Measurements from ENCODE around the gene LTBP3. TPM values are rescaled to one million over a fixed set of nuclear protein-coding genes. Genes with fewer than 3 reads are reported as not detected.

The LTBP3 gene
- polyA plus RNA-seq, 1 donor from 2014 or later: 4.6 TPM

- H3K9ac ChIP-seq (ENCODE audit: low read length): no peak overlapping the region
- no peaks in the 10 kb centered on the region for H4K20me1 ChIP-seq (ENCODE audit: insufficient read depth)
- no peak overlapping the region for H2AFZ ChIP-seq (ENCODE audit: low read depth, low read length)
- no peak overlapping the region for H3K27ac ChIP-seq (ENCODE audit: low read length)
- H3K27me3 ChIP-seq (ENCODE audit: insufficient read depth, low read depth, low read length): no peaks in the 10 kb centered on the region
- H3K9me3 ChIP-seq (ENCODE audit: low read length): no peaks in the 10 kb centered on the region
- no peak overlapping the region for H3K4me2 ChIP-seq (ENCODE audit: low read length)
- H3K4me3 ChIP-seq (ENCODE audit: low read length): no peak overlapping the region
- no peaks in the 10 kb centered on the region for H3K36me3 ChIP-seq (ENCODE audit: insufficient read depth, low read length)
- H3K79me2 ChIP-seq (replicated peaks; ENCODE audit: insufficient read depth, low read length): no peaks in the 10 kb centered on the region
- H3K9me2 ChIP-seq (ENCODE audit: insufficient read depth, low read length): no peaks in the 10 kb centered on the region
- TF ChIP-seq POLR2AphosphoS5 (IDR thresholded peaks at IDR 0.05) (no peak), REST (IDR thresholded peaks at IDR 0.05; ENCODE audit: borderline replicate concordance) (no peak), MXI1 (conservative IDR thresholded peaks at IDR 0.05; ENCODE audit: poor library complexity, severe bottlenecking) (no peak), RAD21 (conservative IDR thresholded peaks at IDR 0.05) (no peak), SMC3 (conservative IDR thresholded peaks at IDR 0.05; ENCODE audit: poor library complexity) (no peak)
- H3F3A ChIP-seq (ENCODE audit: insufficient read depth, low read length, poor library complexity, severe bottlenecking): no peaks in the 10 kb centered on the region
Measured at GRCh38 chr11:65559951-65560537, 1.9 kb upstream of the LTBP3 start.

- Histone ChIP-seq H3K9ac (ENCODE audit: low read length) (no peak overlapping the region), H3K4me2 (ENCODE audit: low read length) (no peak overlapping the region), H3K9me2 (ENCODE audit: insufficient read depth, low read length) (no peaks in the 10 kb centered on the region), H3K36me3 (ENCODE audit: insufficient read depth, low read length) (no peaks in the 10 kb centered on the region), H3K27me3 (ENCODE audit: insufficient read depth, low read depth, low read length) (no peaks in the 10 kb centered on the region), H3K27ac (ENCODE audit: low read length) (no peak overlapping the region), H3K4me3 (ENCODE audit: low read length) (no peak overlapping the region), H3F3A (ENCODE audit: insufficient read depth, low read length, poor library complexity, severe bottlenecking) (no peaks in the 10 kb centered on the region), H3K9me3 (ENCODE audit: low read length) (no peaks in the 10 kb centered on the region), H2AFZ (ENCODE audit: low read depth, low read length) (no peak overlapping the region), H4K20me1 (ENCODE audit: insufficient read depth) (no peaks in the 10 kb centered on the region), H3K79me2 (replicated peaks; ENCODE audit: insufficient read depth, low read length) (no peaks in the 10 kb centered on the region)
- no peak for TF ChIP-seq REST (IDR thresholded peaks at IDR 0.05; ENCODE audit: borderline replicate concordance)
- TF ChIP-seq MXI1 (conservative IDR thresholded peaks at IDR 0.05; ENCODE audit: poor library complexity, severe bottlenecking): no peak
- no peak for TF ChIP-seq TAF1 (IDR thresholded peaks at IDR 0.05; ENCODE audit: low read depth)
- no peak for TF ChIP-seq EZH2 (IDR thresholded peaks at IDR 0.05; ENCODE audit: borderline replicate concordance, insufficient read depth, low read length, poor library complexity, severe bottlenecking)
- TF ChIP-seq SMC3 (conservative IDR thresholded peaks at IDR 0.05; ENCODE audit: poor library complexity): no peak
- TF ChIP-seq POLR2AphosphoS5 (IDR thresholded peaks at IDR 0.05): no peak
- TF ChIP-seq CTCF (IDR thresholded peaks at IDR 0.05; ENCODE audit: poor library complexity, severe bottlenecking): no peak
- TF ChIP-seq EP300 (conservative IDR thresholded peaks at IDR 0.05; ENCODE audit: poor library complexity, severe bottlenecking): no peak
- TF ChIP-seq RAD21 (conservative IDR thresholded peaks at IDR 0.05): no peak
Measured at GRCh38 chr11:65559535-65559934, 1.4 kb upstream of the LTBP3 start.

Data from neural cell (in vitro differentiated cells).